GM19395 (cell line): ENCODE measurements around the gene F5.

Experiments used
- ATAC-seq: cut with Tn5 transposase; IDR thresholded peaks from one replicate; pipeline ENCODE4 v1.9.1; 2021; ENCODE audit warnings: mild to moderate bottlenecking, moderate library complexity; ENCODE audit not compliant: unreplicated experiment

Gene F5

GRCh38 chr1:169484101-169484500, 102.2 kb downstream of the F5 start:
- ATAC-seq = no peak

GRCh38 chr1:169483500-169483966, 102.7 kb downstream of the F5 start:
- ATAC-seq = no peak

GRCh38 chr1:169479363-169480066, 106.8 kb downstream of the F5 start:
- no peak for ATAC-seq

GRCh38 chr1:169478094-169478672, 108.1 kb downstream of the F5 start:
- no peak for ATAC-seq

- ATAC-seq = no peak
Measured at GRCh38 chr1:169475806-169476387, 110.4 kb downstream of the F5 start.

GRCh38 chr1:169474302-169474995, 111.8 kb downstream of the F5 start:
- ATAC-seq = no peak

- ATAC-seq = no peak
Measured at GRCh38 chr1:169473347-169473746, 112.9 kb downstream of the F5 start.

GRCh38 chr1:169472738-169473137, 113.5 kb downstream of the F5 start:
- ATAC-seq = no peak

GRCh38 chr1:169468982-169469381, 117.3 kb downstream of the F5 start:
- no peak for ATAC-seq

GRCh38 chr1:169466259-169467230, 119.7 kb downstream of the F5 start:
- no peak for ATAC-seq

- ATAC-seq = no peak
Measured at GRCh38 chr1:169465281-169465680, 121.0 kb downstream of the F5 start.
